ENCODE data around the gene HDAC4.
A peak's percentile ranks its signal among the peaks of the same experiment; 100 is the strongest.

HDAC4 gene

DNA sequence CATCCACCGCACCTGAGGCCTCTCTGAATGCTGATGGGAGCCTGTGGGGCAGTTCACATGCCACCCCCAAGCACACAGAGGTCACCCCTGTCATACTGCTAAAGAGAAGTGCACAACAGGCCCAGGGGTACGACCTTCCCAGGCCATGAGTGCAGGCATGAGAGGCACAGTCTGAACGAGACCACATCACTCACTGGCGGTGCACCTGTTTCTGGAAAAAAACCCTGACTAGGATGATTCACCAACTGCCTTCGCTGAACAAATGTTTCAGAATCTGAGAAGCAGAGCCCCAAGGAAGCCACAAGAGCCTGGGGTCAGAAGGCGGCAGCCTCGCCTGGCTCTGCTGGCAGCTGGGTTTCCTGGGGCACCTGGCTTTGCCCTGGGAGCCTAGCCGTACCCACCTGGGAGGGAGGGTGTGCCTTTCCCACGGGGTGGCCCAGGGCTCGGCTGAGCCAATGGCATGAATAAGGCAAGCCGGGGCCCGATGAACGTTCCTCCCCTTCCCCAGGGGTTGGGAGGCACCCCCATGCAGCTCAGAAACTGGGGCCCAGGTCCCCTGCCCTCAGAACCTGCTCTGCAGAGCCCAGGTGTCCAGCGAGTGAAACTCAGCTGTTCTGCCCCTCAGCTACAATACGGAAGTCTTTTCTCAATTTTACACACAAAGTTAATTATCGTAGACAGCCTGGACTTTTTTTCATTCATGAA, 73.8 kb downstream of the HDAC4 start:
- no peak for DNase-seq (ENCODE audit: low read depth)

DNA sequence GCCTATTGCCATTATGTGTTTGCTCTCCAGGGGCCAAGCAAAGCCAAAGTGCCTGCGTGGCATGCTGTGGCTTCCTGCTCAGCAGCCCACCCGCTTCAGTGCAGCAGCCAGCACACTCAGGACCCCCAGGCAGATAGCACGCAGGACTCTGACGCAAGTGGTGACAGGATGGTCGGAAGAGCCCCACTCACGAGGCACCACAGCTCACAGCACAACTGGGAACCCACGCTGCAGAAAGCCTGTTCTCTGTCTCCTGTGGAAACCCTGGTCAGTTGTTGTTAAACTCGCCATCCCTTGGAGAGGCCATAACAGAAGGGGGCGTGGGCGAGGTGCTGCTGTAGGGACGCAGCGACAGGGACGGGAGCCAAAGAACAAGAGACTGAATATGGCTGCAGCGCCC, 76.4 kb downstream of the HDAC4 start:
- DNase-seq (ENCODE audit: low read depth), result no peak

GRCh38 chr2:239323447-239323846, 77.4 kb downstream of the HDAC4 start:
- no peak for DNase-seq (ENCODE audit: low read depth)

- DNase-seq (ENCODE audit: low read depth), result no peak
These were observed 78.3 kb downstream of the HDAC4 start for GRCh38 chr2:239322416-239323086.

- no peak for DNase-seq (ENCODE audit: low read depth)
These were observed 79.0 kb downstream of the HDAC4 start for GRCh38 chr2:239321596-239322415.

DNA sequence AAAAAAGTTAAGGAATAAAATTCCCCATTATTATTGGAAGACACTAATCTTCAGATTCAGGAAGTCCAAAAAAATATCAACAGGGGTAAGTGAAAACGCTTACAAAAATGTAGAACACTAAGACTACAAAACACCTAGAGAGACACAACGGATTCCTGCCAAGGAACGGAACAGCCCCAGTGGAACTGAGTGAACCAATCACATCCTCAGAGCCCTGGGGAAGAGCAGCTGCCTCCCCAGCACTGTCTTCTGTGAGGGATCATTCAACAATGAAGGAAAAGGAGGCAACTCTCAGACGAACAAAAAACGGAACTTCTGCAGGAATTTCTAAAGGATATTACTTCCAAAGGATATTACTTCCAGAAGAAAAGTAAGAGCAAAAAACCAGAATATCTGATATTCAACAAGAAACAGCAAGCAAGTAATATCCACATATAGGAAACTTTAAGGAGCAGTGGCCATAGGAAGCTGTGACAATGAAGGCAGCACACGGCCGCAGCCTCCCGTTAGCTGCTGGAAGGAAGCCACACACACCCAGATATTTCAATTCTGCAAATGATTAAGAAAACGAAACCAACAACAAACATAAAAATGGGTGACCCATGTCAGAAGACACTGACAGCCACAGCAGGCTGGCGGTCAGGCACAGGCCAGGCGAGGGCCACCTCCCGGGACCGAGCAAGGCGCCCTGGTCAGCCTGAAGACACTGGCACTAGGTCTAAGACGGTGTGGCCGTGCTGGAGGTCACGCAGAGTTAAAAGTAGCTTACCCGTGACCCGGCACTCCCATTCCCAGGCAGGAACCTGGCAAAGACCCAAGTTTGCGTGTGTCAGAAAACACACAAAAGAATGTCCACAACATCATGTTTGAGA, 81.8 kb downstream of the HDAC4 start:
- no peak for DNase-seq (ENCODE audit: low read depth)

GRCh38 chr2:239318151-239318611, 82.6 kb downstream of the HDAC4 start:
- no peak for DNase-seq (ENCODE audit: low read depth)

GRCh38 chr2:239316562-239317465, 84.0 kb downstream of the HDAC4 start:
- DNase-seq (ENCODE audit: low read depth), result no peak

DNA sequence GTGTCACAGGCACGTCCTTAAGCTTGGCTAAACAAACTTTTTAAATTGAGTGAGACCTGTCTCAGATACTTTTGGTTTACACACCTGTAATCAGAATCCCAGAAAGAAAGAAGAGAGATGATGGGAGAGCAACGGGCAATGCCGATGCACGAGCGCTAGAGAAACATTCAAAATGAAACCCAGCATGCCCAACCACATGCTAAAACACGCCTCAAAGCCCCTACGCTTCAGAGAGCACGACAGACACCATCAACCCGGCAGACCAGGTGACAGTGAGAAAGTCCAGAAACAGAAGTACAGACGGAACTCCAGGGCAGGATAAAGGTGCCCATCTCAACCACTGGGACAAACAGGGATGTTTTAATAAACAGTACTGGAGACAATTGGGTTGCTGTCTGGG, 85.5 kb downstream of the HDAC4 start:
- no peak for DNase-seq (ENCODE audit: low read depth)

DNA sequence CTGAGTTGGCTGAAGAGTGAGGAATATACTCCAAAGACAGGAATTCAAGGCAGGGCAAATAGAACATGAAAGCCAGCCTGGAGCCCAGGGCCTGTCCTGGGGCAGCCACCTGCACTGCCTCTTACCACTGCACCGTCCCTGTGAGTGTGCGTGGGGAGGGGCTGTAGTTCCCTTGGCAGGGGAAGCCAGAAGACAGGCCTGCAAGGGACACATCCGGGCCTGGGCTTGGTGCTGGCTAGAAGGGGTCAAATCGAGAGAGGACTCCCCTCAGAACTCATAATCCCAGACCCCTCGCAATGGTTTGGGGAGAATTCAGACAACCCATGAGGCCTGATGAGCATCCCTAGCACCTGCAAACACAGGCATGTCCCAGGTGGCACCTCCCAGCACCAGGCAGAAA, 87.0 kb downstream of the HDAC4 start:
- DNase-seq (ENCODE audit: low read depth), result no peak

DNA sequence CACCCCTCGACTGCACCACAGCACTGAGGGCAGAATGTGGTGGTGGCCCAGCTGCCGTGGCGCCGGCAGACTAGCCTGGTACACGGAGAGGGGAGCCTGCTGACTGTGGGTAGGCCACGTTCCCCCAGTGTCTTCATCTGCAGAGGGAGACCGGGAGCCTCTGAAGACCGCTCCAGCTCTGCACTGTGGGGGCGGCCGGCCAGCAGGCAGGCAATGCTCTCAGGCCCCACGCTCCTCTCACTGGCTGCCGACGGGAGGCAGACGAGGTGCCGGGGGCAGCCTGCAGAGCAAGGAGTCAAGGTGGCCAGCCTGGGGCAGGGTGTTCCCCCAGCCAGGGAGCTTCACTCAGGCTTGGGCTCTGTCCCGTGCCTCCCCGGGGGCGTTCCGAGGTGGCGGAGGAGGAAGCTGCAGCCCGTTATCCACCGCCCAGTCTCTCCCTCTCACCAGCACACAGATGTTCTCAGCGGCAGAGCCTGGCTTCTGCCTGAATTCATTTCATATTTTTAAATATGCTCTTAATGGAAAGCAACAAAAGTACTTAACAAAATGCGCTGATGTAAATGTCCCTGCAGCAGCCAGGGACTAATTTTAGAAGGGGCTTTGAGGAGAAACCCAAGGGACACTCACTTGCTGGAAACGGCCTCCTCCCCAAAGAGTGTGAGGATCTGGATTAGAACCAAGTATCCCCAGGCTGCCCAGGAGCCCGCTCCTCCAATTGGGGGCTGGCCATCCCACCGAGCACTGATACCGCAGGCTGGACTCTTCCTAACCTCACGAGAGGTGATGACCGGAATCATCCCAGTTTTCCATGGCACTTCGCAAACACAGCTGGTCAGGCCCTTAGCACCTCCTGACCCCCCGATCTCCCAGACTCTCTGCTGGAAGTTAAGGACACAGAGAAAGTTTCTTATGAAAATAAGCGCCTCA, 87.8 kb downstream of the HDAC4 start:
- DNase-seq (ENCODE audit: low read depth), result no peak

DNA sequence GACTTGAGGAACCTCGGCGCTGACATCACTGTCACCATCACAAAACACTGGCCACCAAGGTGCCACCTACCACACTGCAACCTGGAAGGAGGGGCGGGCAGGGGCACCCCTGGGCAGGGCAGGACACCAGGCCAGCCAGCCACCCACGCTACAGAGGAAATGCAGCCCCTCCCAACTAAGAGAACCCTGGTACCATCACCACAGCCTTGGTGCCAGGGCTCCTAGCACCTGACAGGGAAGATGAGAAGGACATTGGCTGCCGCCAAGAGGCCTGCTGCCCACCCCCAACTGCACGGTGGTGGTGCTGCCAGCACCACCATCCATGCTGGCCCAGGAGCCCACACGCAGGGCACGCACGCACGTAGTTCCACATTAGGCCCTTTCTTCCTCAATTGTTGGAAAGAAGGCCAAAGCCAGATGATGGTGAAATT, 88.7 kb downstream of the HDAC4 start:
- no peak for DNase-seq (ENCODE audit: low read depth)

DNA sequence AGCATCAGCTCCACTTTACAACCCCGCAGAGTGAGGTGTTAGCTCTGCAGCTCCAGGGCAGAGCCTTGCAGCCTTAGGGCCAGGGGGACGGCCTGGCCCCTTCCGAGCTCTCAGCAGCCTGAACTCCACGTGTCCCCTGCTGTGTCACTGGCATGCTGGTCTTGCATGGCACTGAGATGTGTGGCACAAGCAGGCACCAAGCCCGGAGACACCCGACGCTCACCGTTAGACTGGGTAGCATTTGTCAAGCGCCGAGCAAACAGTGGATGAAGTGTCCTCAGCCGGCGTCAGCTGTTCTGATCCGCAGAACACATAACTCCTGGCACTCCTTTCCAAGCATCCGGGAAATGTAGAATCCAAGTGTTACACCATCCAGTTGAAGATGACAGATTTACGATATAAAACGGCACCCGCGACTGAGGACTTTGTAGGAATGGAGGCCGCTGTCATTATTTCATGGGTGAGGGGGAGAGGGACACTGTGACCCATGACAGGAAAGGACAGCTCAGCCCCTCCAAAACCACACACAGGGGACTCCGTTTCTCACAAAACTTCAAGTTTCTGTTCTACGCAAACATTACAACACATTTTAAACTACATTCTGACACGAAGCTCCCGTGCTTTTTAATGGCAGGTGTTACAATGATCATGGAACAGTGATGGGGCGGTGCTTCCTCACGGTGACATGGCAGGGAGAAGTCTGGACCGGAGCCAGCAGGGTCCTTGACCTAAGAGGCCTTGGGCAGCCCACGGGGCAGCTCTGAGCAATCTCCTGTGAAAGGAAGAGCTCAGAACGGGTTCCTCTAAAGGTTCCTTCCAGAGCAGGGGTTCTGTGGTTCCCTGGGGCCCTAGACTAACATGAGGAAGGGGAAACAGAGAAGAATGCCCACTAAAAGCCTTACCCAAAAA, 89.4 kb downstream of the HDAC4 start:
- DNase-seq (ENCODE audit: low read depth), result no peak

GRCh38 chr2:239310401-239311061, 90.3 kb downstream of the HDAC4 start:
- DNase-seq (ENCODE audit: low read depth), result no peak

- DNase-seq (ENCODE audit: low read depth), result no peak
These were observed 91.2 kb downstream of the HDAC4 start for GRCh38 chr2:239309398-239310245.

DNA sequence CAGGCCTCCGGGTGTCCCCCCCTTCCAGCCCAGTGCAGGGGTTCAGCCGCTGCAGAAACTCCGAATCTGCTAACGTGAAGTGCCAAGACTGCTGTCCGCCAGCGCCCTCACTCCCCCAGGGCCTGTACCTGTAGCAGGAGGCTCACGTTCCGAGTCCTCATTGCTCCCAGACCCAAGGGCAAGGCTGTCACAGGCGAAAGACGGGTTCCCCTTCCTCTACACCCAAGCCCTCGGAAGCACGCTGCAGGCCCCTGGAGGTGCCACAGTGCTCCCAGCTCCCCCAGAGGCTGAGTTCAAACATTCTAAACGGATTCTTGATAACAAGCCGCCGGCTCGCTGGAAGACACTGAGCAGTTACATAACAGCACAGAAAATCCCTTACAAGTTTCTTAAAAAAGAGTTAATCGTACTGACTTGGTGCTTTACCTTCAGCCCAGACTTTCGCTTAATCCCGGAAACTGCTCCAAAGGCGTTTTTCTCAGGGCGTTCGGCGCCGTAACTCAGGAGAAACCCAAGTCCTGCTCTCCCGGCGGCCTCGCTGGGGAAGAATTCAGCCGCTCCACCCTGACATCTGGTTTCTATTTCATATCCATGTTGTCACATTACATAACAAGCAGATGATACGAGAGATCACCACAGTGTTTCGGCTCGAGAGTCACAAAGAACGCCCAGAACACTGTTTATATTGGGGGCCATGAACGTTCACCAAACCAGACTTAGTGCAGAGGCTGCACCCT, 92.0 kb downstream of the HDAC4 start:
- peak; percentile 16 for DNase-seq (ENCODE audit: low read depth)
